Body of pancreas (tissue), 4 donors: Measurements from ENCODE around the gene GALNT16. TPM values are rescaled to one million over a fixed set of nuclear protein-coding genes. Genes with fewer than 3 reads are reported as not detected.

Experiments used
- ATAC-seq: fragments of 150-250 bp; one replicate; pipeline ENCODE4 v1.9.1; 2016
- DNase-seq, 4 donors: peaks; one replicate each; pipeline ENCODE4 v3.0.0-alpha.2; 2019
- H3K27ac ChIP-seq, 4 donors: fragments of 200-600 bp; sonication (generic); 1 replicate in 3 of 4; 2 replicates in 1 of 4; pipeline versions ENCODE4 v1.5.1 to v1.6.1; 2016 to 2019; ENCODE audit warnings: mild to moderate bottlenecking in 1 of 4, mixed read lengths in 1 of 4, moderate library complexity in 1 of 4
- H3K27me3 ChIP-seq, 2 donors: fragments of 200-600 bp; sonication (generic); one replicate each; pipeline ENCODE4 v1.6.0; 2016; ENCODE audit warnings: mild to moderate bottlenecking in 1 of 2
- H3K36me3 ChIP-seq, 2 donors: fragments of 200-600 bp; sonication (generic); replicated peaks in 1 of 2; 2 replicates each; pipeline ENCODE4 v1.5.1; 2016; ENCODE audit warnings: low read depth in 2 of 2; ENCODE audit not compliant: insufficient read depth in 1 of 2
- H3K4me1 ChIP-seq: fragments of 200-600 bp; sonication (generic); one replicate; pipeline ENCODE4 v1.6.0; 2016
- H3K4me3 ChIP-seq, 2 donors: fragments of 200-600 bp; sonication (generic); 1 replicate in 1 of 2; 2 replicates in 1 of 2; pipeline ENCODE4 v1.5.1; 2016 to 2019
- H3K9me3 ChIP-seq, 3 donors: fragments of 200-600 bp; sonication (generic); 1 replicate in 2 of 3; 2 replicates in 1 of 3; pipeline ENCODE4 v1.5.1; 2016
- POLR2A ChIP-seq, 3 donors: fragments of 450-650 bp; IDR thresholded peaks; one replicate each; pipeline ENCODE4 v1.6.1; 2016; ENCODE audit warnings: antibody characterized with exemption in 3 of 3, mild to moderate bottlenecking in 2 of 3
- WGBS, 2 donors: methylation state at CpG; one replicate each; pipeline ENCODE4 v1.1.5; 2017; 5-methylcytosine and 5-hydroxymethylcytosine counted together
- intact Hi-C: fragments of 100-400 bp; cut with DNase I; formaldehyde crosslinking; loops from one replicate; pipeline ENCODE4 v1.15.1; 2023
- total RNA-seq, 2 donors: library from RNA; depleted of rRNA; stranded (reverse); fragments of >200 nt; gene quantifications; one replicate each; pipeline ENCODE4 v1.1.0, GENCODE V29; 2016
- TF ChIP-seq, protein P1 (sequence below), 7 experiments: fragments of 450-650 bp in 4 of 7; fragments of 200-600 bp in 3 of 7; sonication (generic) in 3 of 7; IDR thresholded peaks; one replicate each; pipeline ENCODE4 v1.5.1; 2016 to 2019; ENCODE audit warnings: antibody characterized with exemption in 7 of 7

GALNT16 gene
- total RNA-seq, 2 donors from 2014 or later = 1.3 to 5.6 TPM

DNA sequence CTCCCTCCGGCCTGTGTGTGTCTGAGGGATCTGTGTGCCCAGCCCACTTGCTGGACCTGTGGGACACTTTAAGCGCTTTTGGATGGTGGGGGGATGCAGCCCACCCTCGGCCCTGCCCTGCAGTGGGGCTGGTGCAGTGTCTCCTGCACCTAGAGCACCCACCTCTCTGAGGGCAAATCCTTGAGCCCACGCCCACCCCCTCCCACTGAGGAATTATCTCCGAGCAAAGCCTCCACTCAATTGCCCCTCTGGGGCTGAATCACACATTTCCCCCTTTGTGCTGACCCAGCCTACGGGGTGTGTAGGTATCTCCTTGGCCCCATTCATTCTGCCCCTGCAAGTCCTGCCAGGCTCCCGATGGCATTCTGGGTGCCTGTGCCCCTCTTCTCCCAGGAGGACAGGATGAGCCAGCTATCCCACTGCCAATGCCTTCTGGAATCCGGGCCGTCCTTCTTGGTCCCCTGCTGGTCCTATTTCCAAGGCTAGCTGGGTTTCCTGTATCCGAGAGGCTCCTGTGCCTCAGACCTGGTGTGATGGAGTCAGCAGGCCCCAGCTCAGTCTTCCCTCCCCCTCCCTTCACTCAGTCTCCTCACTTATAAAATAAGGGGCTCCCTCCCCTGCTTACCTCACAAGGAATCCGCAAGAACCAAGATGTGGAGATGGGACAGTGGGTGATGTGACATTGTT lies 89.3 kb downstream of the GALNT16 start:
- H3K9me3 ChIP-seq = no peaks in the 10 kb centered on the region
- H3K4me1 ChIP-seq = peaks cover 1% of the 10 kb centered on the region
- H3K36me3 ChIP-seq = no peaks in the 10 kb centered on the region
- H3K27me3 ChIP-seq = no peaks in the 10 kb centered on the region
- no peak overlapping the region for H3K27ac ChIP-seq
- no peak for ATAC-seq
- WGBS, 2 donors = 83 to 84% methylated on average over 11 of the region's 11 CpGs
- no peak overlapping the region for H3K4me3 ChIP-seq
- DNase-seq = no peak
- intact Hi-C loops = no loop called here
- TF ChIP-seq POLR2A (IDR thresholded peaks at IDR 0.05) = no peak
- TF ChIP-seq, protein P1, sequence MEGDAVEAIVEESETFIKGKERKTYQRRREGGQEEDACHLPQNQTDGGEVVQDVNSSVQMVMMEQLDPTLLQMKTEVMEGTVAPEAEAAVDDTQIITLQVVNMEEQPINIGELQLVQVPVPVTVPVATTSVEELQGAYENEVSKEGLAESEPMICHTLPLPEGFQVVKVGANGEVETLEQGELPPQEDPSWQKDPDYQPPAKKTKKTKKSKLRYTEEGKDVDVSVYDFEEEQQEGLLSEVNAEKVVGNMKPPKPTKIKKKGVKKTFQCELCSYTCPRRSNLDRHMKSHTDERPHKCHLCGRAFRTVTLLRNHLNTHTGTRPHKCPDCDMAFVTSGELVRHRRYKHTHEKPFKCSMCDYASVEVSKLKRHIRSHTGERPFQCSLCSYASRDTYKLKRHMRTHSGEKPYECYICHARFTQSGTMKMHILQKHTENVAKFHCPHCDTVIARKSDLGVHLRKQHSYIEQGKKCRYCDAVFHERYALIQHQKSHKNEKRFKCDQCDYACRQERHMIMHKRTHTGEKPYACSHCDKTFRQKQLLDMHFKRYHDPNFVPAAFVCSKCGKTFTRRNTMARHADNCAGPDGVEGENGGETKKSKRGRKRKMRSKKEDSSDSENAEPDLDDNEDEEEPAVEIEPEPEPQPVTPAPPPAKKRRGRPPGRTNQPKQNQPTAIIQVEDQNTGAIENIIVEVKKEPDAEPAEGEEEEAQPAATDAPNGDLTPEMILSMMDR (IDR thresholded peaks at IDR 0.05) = no peak

DNA sequence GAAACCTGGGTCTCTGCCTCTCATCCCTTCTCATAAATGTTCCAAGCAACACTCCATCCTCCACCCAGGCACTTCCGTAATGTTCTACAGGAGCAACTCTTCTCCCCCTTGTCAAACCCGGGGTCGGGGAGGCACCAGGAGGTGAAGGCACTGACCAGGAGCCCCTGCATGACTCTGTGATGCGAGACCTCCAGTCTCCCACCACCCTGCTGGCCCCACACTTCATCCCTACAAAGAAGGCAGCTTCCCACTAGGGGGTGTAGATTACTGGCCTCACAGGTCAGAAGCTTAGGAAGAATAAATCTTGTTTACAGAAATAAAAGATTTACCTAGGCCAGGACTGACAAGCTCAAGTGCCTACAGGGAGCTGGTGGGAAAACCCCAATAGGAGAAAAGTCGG lies 90.9 kb downstream of the GALNT16 start:
- no peaks in the 10 kb centered on the region for H3K4me1 ChIP-seq
- no peaks in the 10 kb centered on the region for H3K36me3 ChIP-seq
- H3K4me3 ChIP-seq = no peak overlapping the region
- 78 to 83% methylated on average over 5 of the region's 5 CpGs for WGBS, 2 donors
- H3K27me3 ChIP-seq = no peaks in the 10 kb centered on the region
- no peak overlapping the region for H3K27ac ChIP-seq
- H3K9me3 ChIP-seq = no peaks in the 10 kb centered on the region
- intact Hi-C loops = no loop called here
- ATAC-seq (no peak), DNase-seq (no peak)
- TF ChIP-seq, protein P1 (IDR thresholded peaks at IDR 0.05) = no peak
- TF ChIP-seq POLR2A (IDR thresholded peaks at IDR 0.05) = no peak

DNA sequence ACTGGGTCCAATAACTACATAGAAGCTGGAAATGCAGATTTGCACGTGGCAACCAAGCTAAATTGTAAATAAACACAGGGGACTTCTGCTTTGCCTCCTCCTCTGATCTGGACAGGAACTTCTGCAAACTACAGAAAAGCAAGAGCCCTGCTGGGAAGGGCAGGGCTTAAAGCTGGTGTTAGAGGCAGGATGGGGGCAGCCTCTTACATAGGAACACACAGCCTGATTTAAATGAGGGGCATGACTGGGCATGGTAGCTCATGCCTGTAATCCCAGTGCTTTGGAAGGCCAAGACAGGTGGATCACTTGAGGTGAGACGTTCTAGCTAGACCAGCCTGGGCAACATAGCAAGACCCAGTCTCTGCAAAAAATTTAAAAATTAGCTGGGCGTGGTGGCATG lies 91.4 kb downstream of the GALNT16 start:
- Histone ChIP-seq H3K27me3 (no peaks in the 10 kb centered on the region), H3K27ac (no peak overlapping the region), H3K9me3 (no peaks in the 10 kb centered on the region), H3K36me3 (no peaks in the 10 kb centered on the region), H3K4me1 (no peaks in the 10 kb centered on the region), H3K4me3 (no peak overlapping the region)
- intact Hi-C loops = no loop called here
- DNase-seq = no peak
- 73 to 74% methylated on average over 3 of the region's 3 CpGs for WGBS, 2 donors
- ATAC-seq = no peak
- no peak for TF ChIP-seq POLR2A (IDR thresholded peaks at IDR 0.05)
- TF ChIP-seq, protein P1 (IDR thresholded peaks at IDR 0.05) = no peak

DNA sequence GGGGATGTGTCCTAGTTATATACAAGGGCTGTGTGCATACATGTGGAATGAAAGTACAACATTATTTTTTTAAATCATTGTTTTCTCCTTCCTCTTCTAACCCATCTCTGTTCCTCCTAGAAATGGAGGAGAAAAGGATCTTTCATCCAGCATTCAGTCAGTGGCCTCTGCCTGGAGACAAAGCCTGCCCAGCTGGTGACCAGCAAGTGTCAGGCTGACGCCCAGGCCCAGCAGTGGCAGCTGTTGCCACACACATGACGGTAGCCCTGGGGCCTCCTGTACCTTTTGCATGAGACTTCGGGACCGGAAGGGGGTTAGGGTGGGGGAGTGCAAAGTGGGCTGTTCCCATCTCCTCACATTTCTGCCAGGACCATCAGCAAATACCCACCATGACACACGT lies 92.0 kb downstream of the GALNT16 start:
- 76 to 79% methylated on average over 5 of the region's 5 CpGs for WGBS, 2 donors
- no peak for TF ChIP-seq POLR2A (IDR thresholded peaks at IDR 0.05)
- TF ChIP-seq, protein P1 (IDR thresholded peaks at IDR 0.05) = no peak
- Histone ChIP-seq H3K4me1 (no peaks in the 10 kb centered on the region), H3K27me3 (no peaks in the 10 kb centered on the region), H3K27ac (no peak overlapping the region), H3K36me3 (no peaks in the 10 kb centered on the region), H3K4me3 (no peak overlapping the region), H3K9me3 (no peaks in the 10 kb centered on the region)
- intact Hi-C loops = no loop called here
- DNase-seq = no peak
- ATAC-seq = no peak

DNA sequence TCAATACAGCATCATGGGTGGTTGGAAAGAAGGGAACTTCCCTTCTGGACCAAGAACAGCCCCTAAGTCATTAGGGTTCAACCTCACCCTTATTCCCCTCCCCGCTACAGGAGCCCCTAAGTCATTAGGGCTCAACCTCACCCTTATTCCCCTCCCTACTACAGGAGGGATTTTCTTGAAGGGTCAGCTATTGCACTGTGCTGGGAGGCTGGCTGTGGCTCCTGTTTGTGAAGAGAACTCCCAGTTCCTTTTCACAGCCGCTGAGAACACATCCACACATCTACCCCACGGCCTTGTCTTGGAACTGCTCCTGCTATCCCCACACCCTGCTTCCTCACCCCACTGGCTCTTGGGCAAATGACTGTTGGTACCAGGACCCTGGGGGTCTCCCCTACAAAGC lies 93.2 kb downstream of the GALNT16 start:
- 84 to 89% methylated on average over 3 of the region's 3 CpGs for WGBS, 2 donors
- TF ChIP-seq POLR2A (IDR thresholded peaks at IDR 0.05) = no peak
- TF ChIP-seq, protein P1 (IDR thresholded peaks at IDR 0.05) = no peak
- Histone ChIP-seq H3K27ac (no peak overlapping the region), H3K9me3 (no peaks in the 10 kb centered on the region), H3K36me3 (no peaks in the 10 kb centered on the region), H3K27me3 (no peaks in the 10 kb centered on the region), H3K4me1 (no peaks in the 10 kb centered on the region), H3K4me3 (no peak overlapping the region)
- DNase-seq = no peak
- ATAC-seq = no peak
- intact Hi-C loops = no loop called here
